Stomach (tissue), 4 donors: ENCODE results near the gene PRKN.

Experiments
- CTCF ChIP-seq, 7 experiments: fragments of 450-650 bp in 4 of 7; fragments of 200-600 bp in 3 of 7; sonication (generic) in 3 of 7; IDR thresholded peaks; one replicate each; pipeline ENCODE4 v1.5.1; 2016 to 2019; ENCODE audit warnings: antibody characterized with exemption in 7 of 7, control low read depth in 2 of 7, mild to moderate bottlenecking in 1 of 7
- POLR2A ChIP-seq, 4 donors: fragments of 450-650 bp; IDR thresholded peaks; one replicate each; pipeline ENCODE4 v1.6.1; 2016; ENCODE audit warnings: antibody characterized with exemption in 4 of 4, control low read depth in 2 of 4, mild to moderate bottlenecking in 1 of 4, moderate library complexity in 1 of 4
- POLR2AphosphoS5 ChIP-seq, 3 donors: sonication (generic); formaldehyde crosslinking; IDR thresholded peaks; one replicate each; pipeline ENCODE4 v1.6.1; 2016; ENCODE audit warnings: antibody characterized with exemption in 3 of 3

GRCh38 chr6:161740486-161740885 lies 987.1 kb downstream of the PRKN start:
- TF ChIP-seq CTCF (IDR thresholded peaks at IDR 0.05) (no peak), POLR2AphosphoS5 (IDR thresholded peaks at IDR 0.05) (no peak), POLR2A (IDR thresholded peaks at IDR 0.05) (no peak)
